HEK293T (cell line): Measurements from ENCODE around the gene KANSL1.

Experiments used
- ARNT ChIP-seq: fragments of 450-650 bp; IDR thresholded peaks from 2 replicates; pipeline ENCODE4 v1.6.1; 2017; ENCODE audit warnings: mild to moderate bottlenecking
- BHLHE40 ChIP-seq: fragments of 450-650 bp; IDR thresholded peaks from 2 replicates; pipeline ENCODE4 v1.6.1; 2016; ENCODE audit warnings: mild to moderate bottlenecking, moderate library complexity, borderline replicate concordance
- ELF4 ChIP-seq: fragments of 450-650 bp; IDR thresholded peaks from 2 replicates; pipeline ENCODE4 v1.6.1; 2017; ENCODE audit warnings: antibody characterized with exemption
- FOXA1 ChIP-seq: fragments of 450-650 bp; IDR thresholded peaks from 2 replicates; pipeline ENCODE4 v1.6.1; 2016; ENCODE audit warnings: mild to moderate bottlenecking
- FOXK2 ChIP-seq: fragments of 450-650 bp; IDR thresholded peaks from 2 replicates; pipeline ENCODE4 v1.6.1; 2016; ENCODE audit warnings: mild to moderate bottlenecking
- FOXM1 ChIP-seq: fragments of 450-650 bp; IDR thresholded peaks from 2 replicates; pipeline ENCODE4 v1.6.1; 2017; ENCODE audit warnings: mild to moderate bottlenecking, borderline replicate concordance
- HDGF ChIP-seq: fragments of 450-650 bp; IDR thresholded peaks from 2 replicates; pipeline ENCODE4 v1.6.1; 2017; ENCODE audit warnings: antibody characterized with exemption, borderline replicate concordance
- LEF1 ChIP-seq: fragments of 450-650 bp; IDR thresholded peaks from 2 replicates; pipeline ENCODE4 v1.6.1; 2017; ENCODE audit warnings: mild to moderate bottlenecking, borderline replicate concordance
- SUZ12 ChIP-seq: fragments of 450-650 bp; IDR thresholded peaks from 2 replicates; pipeline ENCODE4 v1.6.1; 2016; ENCODE audit warnings: mild to moderate bottlenecking
- TARDBP ChIP-seq: fragments of 450-650 bp; IDR thresholded peaks from 2 replicates; pipeline ENCODE4 v1.6.1; 2016
- ZNF384 ChIP-seq: fragments of 450-650 bp; IDR thresholded peaks from 2 replicates; pipeline ENCODE4 v1.6.1; 2016
- TF ChIP-seq, protein P1 (sequence below): fragments of 450-650 bp; IDR thresholded peaks from 2 replicates; pipeline ENCODE4 v1.6.1; 2016

DNA sequence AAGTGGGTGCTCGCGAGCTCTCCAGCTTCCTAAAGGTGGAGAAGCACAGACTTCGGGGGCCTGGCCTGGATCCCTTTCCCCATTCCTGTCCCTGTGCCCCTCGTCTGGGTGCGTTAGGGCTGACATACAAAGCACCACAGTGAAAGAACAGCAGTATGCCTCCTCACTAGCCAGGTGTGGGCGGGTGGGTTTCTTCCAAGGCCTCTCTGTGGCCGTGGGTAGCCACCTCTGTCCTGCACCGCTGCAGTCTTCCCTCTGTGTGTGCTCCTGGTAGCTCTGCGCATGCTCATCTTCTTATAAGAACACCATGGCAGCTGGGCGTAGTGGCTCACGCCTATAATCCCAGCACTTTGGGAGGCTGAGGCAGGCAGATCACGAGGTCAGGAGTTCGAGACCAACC, 196.1 kb downstream of the KANSL1 start:
- TF ChIP-seq BHLHE40 (no peak), ARNT (no peak), FOXK2 (no peak), FOXA1 (no peak), SUZ12 (no peak), ZNF384 (no peak), TARDBP (no peak), FOXM1 (no peak), LEF1 (no peak), ELF4 (no peak), HDGF (no peak)
- TF ChIP-seq, protein P1, sequence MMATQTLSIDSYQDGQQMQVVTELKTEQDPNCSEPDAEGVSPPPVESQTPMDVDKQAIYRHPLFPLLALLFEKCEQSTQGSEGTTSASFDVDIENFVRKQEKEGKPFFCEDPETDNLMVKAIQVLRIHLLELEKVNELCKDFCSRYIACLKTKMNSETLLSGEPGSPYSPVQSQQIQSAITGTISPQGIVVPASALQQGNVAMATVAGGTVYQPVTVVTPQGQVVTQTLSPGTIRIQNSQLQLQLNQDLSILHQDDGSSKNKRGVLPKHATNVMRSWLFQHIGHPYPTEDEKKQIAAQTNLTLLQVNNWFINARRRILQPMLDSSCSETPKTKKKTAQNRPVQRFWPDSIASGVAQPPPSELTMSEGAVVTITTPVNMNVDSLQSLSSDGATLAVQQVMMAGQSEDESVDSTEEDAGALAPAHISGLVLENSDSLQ: no peak
